BJ (cell line): ENCODE measurements around the gene NHSL2. TPM values are rescaled to one million over a fixed set of nuclear protein-coding genes. Genes with fewer than 3 reads are reported as not detected.

ENCODE experiments used
- CTCF ChIA-PET: fragments of 350-600 bp; formaldehyde crosslinking; extraction: SDS; loops from one replicate; lab custom pipeline; 2021; ENCODE audit warnings: antibody characterized with exemption, inconsistent platforms; lab: Yijun Ruan, JAX
- POLR2A ChIA-PET: fragments of 300-600 bp; sonication (Branson Sonifier 250); formaldehyde crosslinking; extraction: SDS; loops from one replicate; lab custom pipeline; 2021; ENCODE audit warnings: antibody characterized with exemption; lab: Charles Lee
- DNase-seq: peaks from one replicate; pipeline ENCODE4 v3.0.0-alpha.2; 2011; ENCODE audit warnings: low read depth
- H3K27me3 ChIP-seq: 2 replicates; pipeline ENCODE4 v1.6.0; 2011; ENCODE audit warnings: low read length; ENCODE audit not compliant: control insufficient read depth, insufficient read depth
- H3K36me3 ChIP-seq: 2 replicates; pipeline ENCODE4 v1.5.1; 2011; ENCODE audit warnings: low read length; ENCODE audit not compliant: control insufficient read depth, insufficient read depth
- H3K4me3 ChIP-seq: 2 replicates; pipeline ENCODE4 v1.5.1; 2011; ENCODE audit warnings: low read depth, mild to moderate bottlenecking, control low read depth, low read length
- polyA plus RNA-seq: library from polyadenylated mRNA; depleted of rRNA; stranded (reverse); fragments of >200 nt; gene quantifications from 2 replicates; pipeline ENCODE4 v1.2.3, GENCODE V29; 2011
- TF ChIP-seq, protein P1 (sequence below): IDR thresholded peaks from 2 replicates; pipeline ENCODE4 v1.5.1; 2011; ENCODE audit warnings: low read depth, mild to moderate bottlenecking, control low read depth, inconsistent platforms, low read length, moderate library complexity; ENCODE audit not compliant: insufficient read depth

The NHSL2 gene
- polyA plus RNA-seq, 1 experiment = 7.9 TPM

DNA sequence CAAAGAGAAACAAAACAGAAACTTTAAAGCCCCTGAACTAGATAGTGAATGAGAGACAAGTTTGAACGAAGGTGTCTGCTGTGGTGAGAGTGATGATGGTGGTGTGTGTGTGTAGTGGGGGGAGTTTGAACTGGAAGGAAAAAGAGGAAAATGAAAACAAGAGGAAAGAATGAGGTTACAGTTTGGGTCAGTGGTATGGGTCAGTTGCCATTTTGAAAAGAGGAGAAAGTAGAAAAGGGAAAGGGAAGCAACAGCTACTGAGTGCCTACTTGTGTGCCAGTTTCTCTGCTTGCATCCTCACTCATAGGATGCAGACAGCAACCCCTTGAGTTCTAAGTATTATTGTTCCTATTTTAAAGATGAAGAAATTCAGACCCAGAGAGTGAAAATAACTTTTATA, 26.0 kb downstream of the NHSL2 start:
- ChIA-PET POLR2A (no interaction called here), CTCF (no interaction called here)
- H3K27me3 ChIP-seq = no peaks in the 10 kb centered on the region

DNA sequence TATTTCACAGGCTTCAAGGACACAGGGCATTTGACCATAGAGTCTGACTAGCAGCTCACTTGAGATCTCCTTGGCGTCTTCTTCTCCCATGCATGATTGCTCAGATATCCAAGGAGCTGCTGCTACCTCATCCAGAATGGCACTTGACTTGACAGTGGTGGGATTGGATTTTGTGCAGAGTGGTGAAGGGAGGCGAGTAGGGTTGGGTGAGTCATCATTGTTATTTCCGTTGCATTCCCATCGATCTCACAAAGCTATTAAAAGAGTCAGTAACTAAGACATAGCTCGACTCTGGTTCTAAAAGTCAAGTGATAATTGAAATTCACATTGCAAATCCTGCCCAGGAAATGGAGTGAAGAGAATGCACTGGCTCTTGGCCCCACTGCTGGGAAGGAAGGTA, 27.7 kb downstream of the NHSL2 start:
- Histone ChIP-seq H3K36me3 (no peaks in the 10 kb centered on the region), H3K27me3 (no peaks in the 10 kb centered on the region), H3K4me3 (no peak overlapping the region)
- TF ChIP-seq, protein P1, sequence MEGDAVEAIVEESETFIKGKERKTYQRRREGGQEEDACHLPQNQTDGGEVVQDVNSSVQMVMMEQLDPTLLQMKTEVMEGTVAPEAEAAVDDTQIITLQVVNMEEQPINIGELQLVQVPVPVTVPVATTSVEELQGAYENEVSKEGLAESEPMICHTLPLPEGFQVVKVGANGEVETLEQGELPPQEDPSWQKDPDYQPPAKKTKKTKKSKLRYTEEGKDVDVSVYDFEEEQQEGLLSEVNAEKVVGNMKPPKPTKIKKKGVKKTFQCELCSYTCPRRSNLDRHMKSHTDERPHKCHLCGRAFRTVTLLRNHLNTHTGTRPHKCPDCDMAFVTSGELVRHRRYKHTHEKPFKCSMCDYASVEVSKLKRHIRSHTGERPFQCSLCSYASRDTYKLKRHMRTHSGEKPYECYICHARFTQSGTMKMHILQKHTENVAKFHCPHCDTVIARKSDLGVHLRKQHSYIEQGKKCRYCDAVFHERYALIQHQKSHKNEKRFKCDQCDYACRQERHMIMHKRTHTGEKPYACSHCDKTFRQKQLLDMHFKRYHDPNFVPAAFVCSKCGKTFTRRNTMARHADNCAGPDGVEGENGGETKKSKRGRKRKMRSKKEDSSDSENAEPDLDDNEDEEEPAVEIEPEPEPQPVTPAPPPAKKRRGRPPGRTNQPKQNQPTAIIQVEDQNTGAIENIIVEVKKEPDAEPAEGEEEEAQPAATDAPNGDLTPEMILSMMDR = no peak
- ChIA-PET CTCF (interaction anchor here (1.3 kb wide), 1 partner anchor 60 kb away, joined by 6 read pairs; no protein-coding TSS in a partner anchor), POLR2A (no interaction called here)
- DNase-seq = no peak

More for the DNA sequence above, 26.0 kb downstream of the NHSL2 start:
- no peak overlapping the region for H3K4me3 ChIP-seq
- TF ChIP-seq, protein P1 = no peak
- DNase-seq = no peak
- H3K36me3 ChIP-seq = no peaks in the 10 kb centered on the region

DNA sequence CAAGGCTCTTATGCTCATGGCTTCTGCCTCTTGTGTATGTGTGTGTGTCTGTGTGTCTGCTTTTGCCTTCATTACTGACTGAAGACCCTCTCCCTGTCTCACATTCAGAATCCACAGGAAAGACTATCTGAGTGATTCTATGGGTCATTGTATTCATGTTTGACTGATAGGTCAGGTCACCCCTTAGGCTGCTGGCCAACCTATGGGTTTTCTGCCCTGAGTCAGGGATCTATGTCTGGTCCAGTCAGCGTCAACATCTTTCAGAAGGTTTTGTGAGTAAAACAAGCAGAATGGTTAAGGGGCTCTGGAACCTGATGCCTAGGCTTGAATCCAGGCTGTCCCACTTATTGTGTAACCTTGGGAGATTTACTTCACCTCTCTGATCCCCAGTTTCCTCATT, 30.5 kb downstream of the NHSL2 start:
- TF ChIP-seq, protein P1 = no peak
- Histone ChIP-seq H3K36me3 (no peaks in the 10 kb centered on the region), H3K27me3 (no peaks in the 10 kb centered on the region), H3K4me3 (no peak overlapping the region)
- no peak for DNase-seq
- ChIA-PET POLR2A (no interaction called here), CTCF (interaction anchor here (0.9 kb wide), 1 partner anchor 58 kb away, joined by 3 read pairs; no protein-coding TSS in a partner anchor)

DNA sequence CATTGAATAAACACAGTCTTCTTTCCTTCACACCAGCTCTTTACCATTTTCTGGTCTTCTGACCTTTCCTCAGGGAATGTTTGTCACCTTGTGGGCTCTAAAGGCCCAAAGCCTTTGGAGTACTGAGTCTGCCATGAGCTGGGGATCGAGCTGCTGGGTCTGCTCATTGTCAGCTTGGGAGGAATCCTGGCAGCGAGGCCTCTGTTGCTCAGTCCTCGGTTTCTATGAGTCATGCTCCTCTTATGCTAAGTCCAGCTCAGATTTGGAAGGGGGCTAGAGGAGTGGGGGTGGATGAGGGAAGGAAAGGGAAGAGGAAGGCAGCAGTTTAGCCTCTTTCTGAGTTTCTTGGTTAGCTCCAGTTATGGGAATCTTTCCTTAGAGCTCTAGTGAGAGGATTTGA, 31.1 kb downstream of the NHSL2 start:
- Histone ChIP-seq H3K4me3 (no peak overlapping the region), H3K36me3 (no peaks in the 10 kb centered on the region), H3K27me3 (no peaks in the 10 kb centered on the region)
- POLR2A ChIA-PET = no interaction called here
- CTCF ChIA-PET = interaction anchor here (0.9 kb wide), 2 partner anchors 11 to 58 kb away, joined by 3 read pairs; no protein-coding TSS in a partner anchor
- DNase-seq = no peak
- TF ChIP-seq, protein P1 = no peak

DNA sequence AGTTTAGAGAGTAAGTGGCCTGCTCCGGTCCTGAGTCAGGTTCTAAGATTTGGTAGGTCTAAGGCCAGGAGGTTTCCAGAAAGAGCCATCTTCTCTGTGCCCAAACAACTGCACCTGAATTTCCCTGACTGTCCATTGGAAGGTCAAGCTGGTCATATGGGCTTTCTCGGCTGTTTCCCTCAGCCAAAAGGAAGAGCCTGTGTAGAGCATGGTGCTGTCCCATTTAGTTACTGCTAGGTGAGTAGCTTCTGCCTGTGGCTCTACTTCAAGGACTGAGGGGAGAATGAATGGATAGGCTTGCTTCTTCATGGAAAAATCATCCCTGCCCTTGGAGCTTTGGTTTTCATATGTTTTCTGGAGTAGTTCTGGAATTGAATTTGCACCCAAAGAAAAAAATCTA, 33.7 kb downstream of the NHSL2 start:
- CTCF ChIA-PET = no interaction called here
- TF ChIP-seq, protein P1 = no peak
- POLR2A ChIA-PET = no interaction called here
- Histone ChIP-seq H3K27me3 (no peaks in the 10 kb centered on the region), H3K4me3 (no peak overlapping the region), H3K36me3 (no peaks in the 10 kb centered on the region)
- DNase-seq = no peak
